Ramos (cell line): ENCODE measurements around the gene NHLRC2.
"Not testable (repeated sequence)": the region's sequence is repeated elsewhere in the genome, so short reads cannot be mapped to it uniquely, and the experiment has no call there.

Experiments
- in situ Hi-C: fragments of 300-500 bp; cut with MboI; formaldehyde crosslinking; loops from one replicate; pipeline ENCODE4 v1.14.3; 2022; ENCODE audit warnings: low sequenced_read_pairs; ENCODE audit not compliant: unreplicated experiment

NHLRC2 gene

DNA sequence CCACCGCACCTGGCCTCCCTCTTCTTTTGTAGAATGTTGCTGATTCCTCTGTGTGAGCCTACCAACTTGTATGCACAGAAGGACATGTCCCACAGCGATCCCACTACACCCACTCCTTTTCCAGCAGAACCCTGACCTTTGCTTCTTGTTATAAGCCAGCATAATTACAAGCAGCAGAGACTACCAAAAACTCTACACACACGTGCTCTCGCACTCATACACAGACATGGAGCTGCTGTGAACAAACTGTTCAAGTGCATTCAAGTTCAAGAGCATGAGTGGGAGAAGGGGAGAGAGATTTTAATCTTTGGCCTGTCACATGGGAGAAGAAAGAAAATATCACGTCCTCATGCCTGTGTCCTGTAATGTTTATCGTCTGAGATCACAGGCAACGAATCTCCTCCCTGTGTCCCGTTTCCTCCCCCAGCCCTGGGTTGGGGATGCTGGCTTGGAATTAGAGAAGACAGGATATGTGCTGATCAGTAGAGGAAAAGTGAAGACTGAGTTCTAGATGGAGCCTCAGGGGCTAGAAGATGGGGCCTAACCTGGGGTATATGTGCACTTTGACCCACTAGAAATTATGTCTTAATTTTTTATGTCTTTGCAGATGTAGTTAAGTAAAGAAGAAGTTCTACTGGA, 79.6 kb downstream of the NHLRC2 start:
- in situ Hi-C loops, result no loop called here

DNA sequence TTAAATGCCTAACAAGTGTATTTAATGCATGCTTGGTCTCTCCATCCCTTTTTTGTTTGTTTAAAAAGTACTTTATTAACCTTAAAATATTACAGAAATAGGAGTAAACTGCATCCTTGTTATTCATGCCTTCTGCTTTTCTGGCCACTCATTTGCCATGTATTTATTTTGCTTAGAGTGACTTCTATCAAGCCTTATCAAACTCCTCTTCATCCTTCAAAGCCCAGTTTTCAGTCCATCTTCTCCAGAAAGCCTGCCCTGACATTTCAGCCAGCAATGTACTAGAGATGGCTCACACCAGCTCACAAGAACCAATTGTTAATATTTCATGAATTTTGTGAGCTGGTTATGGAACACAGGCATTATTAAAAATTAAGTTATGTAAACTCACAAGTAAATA, 82.8 kb downstream of the NHLRC2 start:
- in situ Hi-C loops, result no loop called here

DNA sequence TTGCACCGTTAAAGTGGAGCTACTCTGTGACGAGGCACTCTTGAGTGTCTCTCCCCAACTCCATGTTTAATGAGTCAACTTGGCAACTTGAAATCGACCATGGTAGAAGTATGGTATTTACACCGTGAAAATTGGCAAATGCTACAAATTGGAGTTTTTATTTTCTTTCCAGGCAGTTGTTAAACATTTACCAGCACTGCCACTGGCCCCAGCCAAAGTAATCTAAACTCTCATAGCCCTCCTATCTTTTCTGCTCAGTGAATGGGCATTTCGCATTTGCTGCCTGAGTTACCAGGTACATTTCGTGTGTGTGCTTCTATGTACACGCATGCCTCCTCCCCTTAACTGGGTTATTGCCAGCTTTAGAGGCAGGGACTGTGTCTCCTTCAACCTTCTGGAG, 83.3 kb downstream of the NHLRC2 start:
- in situ Hi-C loops, result no loop called here

DNA sequence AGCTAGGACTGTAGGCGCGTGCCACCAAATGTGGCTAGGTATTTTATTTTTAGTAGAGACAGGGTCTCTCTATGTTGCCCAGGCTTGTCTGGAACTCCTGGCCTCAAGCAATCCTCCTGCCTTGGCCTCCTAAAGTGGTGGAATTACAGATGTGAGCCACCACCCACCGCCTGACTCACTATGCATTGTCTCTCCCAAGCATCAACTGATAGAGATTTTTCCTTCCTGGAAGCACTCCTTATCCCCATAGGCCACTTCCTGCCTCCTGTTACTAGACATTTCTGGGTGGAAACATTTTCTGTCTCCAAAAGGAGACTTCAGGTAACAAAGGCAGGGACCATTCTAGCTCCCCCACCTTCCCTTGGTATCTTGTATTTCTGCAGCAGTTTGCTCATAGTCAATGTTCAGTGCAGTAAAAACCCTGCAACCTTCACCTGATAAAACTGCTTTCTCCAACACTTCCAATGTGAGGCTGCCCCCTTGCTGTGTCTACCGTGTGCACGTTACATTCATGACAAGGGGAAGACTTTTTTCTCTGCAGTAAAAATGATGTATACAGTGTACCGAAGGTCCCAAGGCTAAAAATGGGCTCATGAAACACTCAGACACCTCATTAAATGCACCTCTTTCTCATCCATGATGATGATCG, 84.9 kb downstream of the NHLRC2 start:
- in situ Hi-C loops, result no loop called here

DNA sequence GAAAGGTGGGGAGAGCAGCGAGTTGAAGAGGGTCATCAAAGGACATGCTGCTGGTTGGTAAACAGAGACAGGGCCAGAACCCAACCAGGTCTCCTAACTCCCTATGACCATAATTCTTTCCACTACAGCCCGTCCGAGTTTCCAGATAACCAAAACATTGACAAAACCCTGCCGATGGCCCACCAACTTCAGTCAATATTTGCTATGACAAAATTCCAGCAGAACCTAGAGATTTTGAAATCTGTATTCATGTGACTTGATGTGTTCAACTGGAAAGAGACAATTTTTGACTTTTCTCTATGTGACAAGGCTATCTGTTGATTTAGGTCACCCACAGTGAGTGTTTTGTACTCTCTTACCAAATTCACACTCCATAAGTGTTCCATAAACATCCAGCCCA, 86.7 kb downstream of the NHLRC2 start:
- in situ Hi-C loops, result no loop called here

DNA sequence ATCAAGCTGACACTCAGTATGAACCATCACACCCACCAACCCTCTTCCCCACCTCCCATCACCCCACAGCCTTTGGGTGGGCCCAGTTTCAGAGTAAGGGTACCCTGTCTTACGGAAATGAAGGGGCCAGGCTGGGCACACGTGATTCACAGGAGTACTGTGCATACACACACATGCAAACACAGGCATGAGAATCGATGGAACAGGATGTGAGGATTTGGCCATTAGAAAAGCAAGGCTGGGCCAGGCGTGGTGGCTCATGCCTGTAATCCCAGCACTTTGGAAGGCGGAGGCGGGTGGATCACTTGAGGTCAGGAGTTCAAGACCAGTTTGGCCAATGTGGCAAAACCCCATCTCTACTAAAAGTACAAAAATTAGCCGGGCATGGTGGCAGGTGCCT, 88.7 kb downstream of the NHLRC2 start:
- in situ Hi-C loops, result not testable (repeated sequence)

DNA sequence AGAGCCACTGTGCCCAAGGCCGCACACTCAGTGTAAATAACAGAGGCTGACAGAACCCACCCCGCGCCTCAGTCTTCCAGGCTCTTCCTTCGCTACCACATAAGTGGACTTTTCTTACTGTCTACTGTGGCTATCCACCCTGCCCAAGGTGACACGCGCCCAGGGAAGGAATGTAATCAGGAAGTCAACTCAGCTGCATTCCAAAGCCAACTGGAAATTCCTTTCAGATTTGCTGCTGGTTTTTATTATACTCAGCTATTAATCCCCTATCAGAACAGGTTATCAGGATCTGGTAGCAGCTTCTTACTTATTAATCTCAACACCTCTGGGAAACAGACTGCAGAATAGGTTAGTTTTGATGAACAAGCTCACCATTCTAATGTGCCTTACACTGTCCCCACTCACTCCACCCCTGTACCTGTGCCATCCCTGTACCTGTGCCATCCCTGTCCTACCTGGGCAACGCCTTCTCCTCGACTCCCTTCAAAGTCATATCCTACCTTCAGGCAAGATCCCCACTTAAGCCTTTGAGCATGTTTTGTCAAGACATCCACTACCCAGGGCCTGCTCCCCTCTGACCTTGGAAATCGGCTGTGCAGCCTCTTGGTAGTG, 90.7 kb downstream of the NHLRC2 start:
- in situ Hi-C loops, result no loop called here

DNA sequence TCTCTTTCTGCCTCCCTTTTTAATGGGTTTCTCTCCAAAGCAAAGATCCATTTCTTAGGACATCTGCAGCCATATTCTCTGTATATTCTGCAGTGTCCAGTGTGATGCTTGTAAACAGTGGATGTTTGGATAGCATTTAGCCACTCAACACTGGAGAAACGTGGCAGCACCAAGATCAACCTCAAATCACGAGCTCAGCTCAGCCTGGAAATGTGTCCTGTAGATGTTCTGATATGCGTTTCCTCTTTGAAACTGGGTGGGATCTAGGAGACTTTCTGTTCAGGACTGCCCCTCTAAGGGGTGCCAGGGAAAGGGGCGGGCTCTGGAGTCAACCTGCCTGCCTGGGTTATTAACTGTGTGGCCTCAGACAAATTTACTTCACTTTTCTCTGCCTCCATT, 91.2 kb downstream of the NHLRC2 start:
- in situ Hi-C loops, result no loop called here

DNA sequence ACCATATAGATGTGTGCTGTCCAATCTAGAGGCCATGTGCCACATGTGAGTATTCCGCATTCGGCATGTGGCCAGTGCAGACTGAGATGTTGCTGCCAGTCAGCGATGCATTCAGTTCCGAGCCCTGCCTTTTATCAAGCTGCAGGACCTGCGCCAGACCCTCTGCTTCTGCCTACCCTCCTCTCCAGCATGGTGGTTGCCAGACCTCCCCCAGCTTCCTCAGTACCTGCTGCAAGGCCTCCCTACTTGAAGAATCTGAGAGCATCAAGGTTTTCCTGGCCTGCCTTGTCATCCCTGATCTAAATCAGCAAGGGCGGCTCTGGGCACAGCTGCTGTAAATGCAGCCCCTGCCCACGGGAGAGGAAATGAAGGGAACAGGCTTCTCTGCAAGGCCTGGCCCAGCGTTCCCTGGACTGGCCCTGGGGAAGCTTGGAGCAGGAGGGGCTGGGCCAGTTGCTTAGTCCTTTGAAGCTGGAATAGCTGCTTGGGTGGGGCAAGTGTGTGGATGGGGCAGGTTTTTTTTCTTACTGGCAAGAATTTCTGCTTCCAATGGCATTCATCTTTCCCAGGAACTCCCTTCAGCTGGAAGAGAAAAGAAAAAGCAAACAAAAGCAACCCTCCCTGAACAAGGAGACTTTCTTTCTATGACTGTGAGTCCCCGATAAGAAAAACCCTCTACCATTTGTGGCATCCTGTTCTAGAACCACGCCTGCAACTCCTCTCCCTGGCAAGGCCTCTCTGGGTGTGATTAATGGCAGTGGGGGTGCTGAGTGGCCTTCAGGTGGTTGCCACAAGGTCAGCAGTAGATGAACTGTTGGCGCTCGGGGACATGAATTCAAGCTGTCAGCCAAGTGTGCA, 93.0 kb downstream of the NHLRC2 start:
- in situ Hi-C loops, result no loop called here

DNA sequence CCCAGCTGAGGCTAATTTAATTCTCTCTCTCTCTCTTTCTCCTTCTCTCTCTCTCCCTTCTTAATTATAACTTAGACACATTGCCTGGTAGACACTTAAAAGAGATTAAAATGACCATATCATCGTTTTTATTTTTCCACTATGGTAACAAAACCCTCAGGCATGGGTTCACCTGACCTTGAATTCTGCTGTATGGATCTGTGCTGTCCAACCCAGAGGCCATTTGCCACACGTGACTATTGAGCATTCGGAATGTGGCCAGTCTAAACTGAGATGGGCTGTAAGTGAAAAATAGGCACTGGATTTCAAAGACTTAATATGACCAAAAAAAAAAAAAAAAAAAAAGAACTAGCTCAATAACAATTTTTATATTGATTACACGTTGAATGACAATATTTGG, 93.6 kb downstream of the NHLRC2 start:
- in situ Hi-C loops, result no loop called here

DNA sequence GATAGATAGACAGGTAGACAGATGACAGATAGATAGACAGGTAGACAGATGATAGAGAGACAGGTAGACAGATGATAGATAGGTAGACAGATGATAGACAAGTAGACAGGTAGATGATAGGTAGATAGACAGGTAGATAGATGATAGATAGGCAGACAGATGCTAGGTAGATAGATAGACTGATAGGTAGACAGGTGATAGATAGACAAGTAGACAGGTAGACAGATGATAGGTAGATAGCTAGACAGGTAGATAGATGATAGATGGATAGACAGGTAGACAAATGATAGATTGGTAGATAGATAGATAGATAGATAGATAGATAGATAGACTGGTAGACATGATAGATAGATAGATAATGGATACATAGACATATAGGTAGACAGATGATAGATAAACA, 95.8 kb downstream of the NHLRC2 start:
- in situ Hi-C loops, result no loop called here

DNA sequence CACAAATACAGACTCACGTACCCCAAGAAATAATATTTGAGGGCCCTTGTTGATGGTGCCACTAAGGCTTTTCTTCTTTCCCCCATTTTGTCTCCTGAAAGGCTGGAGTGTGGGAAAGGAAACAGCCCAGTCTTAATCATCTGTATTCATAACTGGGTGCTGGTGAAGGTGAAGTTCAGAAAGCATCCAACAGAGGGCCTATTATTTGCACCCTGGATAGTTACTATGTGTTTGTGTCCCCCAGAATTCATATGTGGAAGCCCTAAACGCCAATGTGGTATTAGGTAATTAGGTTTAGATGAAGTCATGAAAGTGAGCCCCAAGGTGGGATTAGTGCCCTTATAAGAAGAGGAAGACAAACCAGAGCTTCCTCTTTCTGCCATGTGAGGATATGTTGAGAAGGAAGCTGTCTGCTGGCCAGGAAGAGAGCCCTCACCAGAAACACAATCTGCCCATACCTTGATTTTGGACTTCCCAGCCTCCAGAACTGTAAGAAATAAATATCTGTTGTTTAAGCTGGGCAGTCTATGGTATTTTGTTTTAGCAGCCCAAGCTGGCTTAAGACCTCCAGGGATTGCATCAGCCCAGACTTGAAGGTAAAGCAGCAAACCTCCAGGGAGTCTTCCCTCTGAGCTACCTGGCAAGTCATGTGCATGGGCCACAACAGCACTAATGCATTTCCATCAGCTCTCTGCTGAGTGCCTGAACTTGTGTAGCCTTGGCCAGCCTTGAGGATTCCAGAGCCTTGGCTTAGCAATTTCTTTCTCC, 99.2 kb downstream of the NHLRC2 start:
- in situ Hi-C loops, result no loop called here

DNA sequence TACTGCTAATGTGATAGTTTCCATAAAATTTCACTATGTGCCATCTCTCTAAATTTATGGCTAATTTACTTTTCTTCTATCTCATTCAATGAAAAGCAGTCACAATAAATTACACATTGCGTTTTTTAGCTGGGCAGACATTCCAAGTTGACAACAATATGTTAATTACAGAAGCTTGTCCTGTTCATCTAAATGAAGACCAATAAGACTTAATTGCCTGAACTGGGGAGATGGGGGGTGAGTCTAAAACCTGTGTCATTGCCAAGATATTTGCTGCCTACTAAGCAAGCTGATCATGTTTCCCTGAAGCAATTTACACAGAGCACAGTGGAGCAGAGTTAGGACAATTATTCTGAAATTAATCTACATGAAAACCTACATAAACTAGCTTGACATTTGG, 99.9 kb downstream of the NHLRC2 start:
- in situ Hi-C loops, result no loop called here

DNA sequence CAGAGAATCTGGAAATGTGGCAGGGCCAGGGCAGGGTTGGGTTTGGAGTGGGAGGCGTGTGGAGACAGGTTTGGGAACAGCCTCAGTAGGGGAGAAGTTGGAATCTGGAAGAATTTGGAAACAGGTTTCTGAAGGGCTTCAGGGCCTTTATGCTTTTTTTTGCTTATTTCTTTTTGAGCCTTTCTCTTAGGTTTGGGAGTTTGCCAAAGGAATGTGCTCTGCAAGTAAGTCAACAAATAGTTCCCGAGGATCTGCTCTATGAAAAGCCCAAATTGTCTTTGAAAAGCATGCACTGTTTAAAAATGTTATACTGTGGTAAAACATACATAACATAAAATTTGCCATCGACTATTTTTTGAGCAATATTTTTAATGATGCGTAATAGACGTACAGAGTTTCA, 102.6 kb downstream of the NHLRC2 start:
- in situ Hi-C loops, result no loop called here

DNA sequence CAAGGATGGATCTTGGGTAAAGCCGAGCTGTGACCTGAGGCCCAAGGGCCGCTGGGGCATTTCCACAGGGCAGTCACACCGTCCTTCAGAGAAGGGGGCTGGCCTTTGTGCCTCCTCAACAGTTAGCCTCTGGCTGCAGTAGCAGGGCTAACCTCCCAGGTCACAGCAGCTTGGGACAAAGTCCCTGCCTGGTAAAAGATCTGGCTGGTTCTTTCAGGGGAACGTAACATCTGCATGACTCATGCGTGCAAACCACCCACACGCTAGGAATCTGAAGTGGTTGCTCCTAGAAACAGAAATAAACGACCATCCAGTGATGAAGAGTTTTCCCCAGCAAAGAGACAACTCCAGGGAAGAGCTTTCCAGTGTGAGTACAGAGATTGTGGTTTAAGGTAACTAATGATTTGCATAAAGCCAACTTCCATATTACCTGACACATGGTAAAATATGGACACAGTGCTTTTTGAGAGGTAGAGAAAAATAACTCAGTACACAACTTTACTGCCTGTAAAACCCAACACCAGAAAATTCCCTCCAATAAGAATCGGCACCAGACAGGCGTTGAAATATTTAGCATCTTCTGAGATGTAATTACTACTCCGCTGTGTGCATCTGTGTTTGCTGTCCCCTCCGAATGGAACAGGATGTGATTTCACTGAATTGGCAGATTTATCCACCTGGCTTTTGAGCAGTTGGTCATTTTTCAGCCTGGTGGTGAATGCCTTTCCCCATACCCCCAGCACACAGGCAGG, 104.3 kb downstream of the NHLRC2 start:
- in situ Hi-C loops, result no loop called here

DNA sequence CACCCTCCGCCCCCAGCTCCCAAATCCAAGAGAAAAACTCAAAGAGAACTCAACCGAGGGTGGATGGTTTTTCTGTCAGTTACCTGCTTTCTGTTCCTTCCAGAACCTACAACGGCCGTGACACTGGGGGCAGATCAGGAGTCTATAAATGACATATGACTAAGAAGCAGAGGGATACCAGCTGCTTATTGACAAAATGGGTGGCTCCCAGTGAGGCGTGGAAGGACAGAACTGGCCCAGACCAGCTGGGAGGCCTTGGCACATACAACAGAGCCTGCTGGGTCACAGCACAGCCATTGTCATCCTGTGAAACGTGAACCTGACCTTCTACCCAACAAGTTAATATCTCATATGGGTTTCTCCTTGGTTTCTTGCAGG, 104.9 kb downstream of the NHLRC2 start:
- in situ Hi-C loops, result no loop called here

DNA sequence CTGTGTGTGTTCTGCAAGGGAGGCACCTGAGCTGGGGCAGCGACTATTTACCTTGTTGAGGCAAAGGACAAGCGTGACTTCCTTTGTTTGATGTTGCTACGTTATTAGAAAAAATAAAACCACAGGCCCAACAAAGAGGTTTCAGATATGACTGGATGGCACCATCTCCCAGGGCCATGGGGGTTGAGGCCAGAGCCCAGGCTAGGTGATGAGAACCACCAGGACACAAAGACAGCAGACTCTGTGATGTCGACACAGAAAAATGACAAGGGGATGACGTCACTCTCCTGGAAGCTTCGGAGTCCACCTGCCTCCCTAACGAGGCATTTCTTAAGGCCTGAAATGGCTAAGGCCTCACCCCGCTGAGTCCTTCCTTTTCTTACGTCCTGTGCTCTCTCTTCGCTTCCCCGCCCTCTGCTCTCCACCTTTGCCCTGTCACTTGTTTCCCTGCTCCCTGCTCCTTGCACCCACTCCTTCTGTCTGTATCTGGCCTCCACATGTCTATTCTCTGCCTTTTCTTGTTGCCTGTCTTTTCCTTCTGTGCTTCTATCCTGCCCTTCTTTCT, 106.2 kb downstream of the NHLRC2 start:
- in situ Hi-C loops, result no loop called here

DNA sequence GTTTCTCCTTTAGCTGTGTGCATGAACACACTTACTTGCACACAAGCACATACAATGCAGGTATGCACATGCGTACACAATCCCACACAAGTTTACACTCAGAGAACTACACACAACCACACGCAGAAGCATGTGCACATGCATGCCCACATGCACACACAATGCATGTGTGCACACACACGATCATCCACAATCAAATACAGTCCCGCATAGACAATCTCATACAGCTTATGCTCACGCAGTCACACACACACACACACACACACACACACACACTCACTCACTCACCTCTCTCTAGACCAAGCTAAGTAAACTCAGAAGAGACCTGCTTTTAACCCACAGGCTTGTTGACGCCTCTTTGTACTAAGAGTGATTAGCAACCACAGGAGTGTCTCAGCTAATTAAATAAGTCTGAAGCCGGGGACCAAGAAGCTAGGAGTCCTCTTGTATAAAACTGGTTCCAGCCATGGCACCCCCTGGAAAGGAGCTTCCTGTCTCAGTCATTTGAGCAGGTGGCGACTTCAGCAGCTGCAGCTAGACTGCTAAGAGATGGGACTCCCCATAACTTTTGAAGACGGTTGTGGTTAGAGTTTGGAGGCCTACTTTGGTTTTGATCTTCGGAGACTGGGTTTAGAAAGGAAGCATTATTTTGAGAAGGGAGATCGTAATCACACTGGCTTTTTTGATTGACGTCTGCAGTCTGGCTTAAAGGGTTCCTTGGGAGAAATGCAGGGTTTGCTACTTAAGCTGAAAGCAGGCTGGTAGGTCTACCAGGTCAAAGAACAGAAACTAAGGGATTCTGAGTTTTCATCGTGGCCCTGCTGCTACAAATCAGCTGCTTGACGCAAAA, 106.9 kb downstream of the NHLRC2 start:
- in situ Hi-C loops, result no loop called here
